IMR-90 (cell line): Measurements from ENCODE around the gene RAD51B.

ENCODE experiments used
- CHD1 ChIP-seq: IDR thresholded peaks from 2 replicates; pipeline ENCODE4 v1.6.1; 2012; ENCODE audit warnings: low read depth, low read length, improper control_type of control experiment
- CTCF ChIP-seq: conservative IDR thresholded peaks from 2 replicates; pipeline ENCODE4 v1.5.1; 2012; ENCODE audit warnings: mild to moderate bottlenecking, low read depth, low read length, improper control_type of control experiment
- POLR2A ChIP-seq: IDR thresholded peaks from 2 replicates; pipeline ENCODE4 v1.6.1; 2012; ENCODE audit warnings: mild to moderate bottlenecking, low read depth, low read length

GRCh38 chr14:68740788-68741476 lies 921.4 kb downstream of the RAD51B start:
- TF ChIP-seq POLR2A (no peak), CTCF (no peak), CHD1 (no peak)
